Stimulated activated CD4-positive, alpha-beta T cell treated with anti-CD3 and anti-CD28 coated beads, Interleukin-1b, Interleukin-23, amount 100 ng/mL, for 1 hour (primary cell): Measurements from ENCODE around the gene PROM2.

Source experiments
- DNase-seq, 2 donors: peaks; one replicate each; pipeline ENCODE4 v3.0.0-alpha.2; 2020; ENCODE audit warnings: low read depth in 2 of 2

Gene PROM2

DNA sequence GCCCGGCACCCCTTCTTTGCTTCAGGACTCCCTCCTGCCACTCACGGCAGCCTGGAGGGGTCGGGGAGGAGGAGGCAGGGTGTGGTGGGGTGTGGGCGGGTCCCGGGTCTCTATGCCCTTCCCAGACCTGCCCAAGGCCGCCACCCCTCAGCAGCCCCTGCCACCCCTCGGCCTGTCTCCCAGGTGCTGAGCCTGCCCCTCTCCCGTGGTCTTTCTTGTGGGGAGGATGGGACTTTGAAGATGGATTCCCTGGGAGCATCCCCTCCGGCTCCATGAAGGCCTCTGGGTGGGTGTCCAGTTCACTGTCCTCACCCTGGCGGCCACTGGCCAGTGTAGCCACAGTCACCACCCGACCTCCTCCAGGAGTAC, 46.1 kb downstream of the PROM2 start:
- DNase-seq: no peak

- no peak for DNase-seq
These were observed 46.9 kb downstream of the PROM2 start for GRCh38 chr2:95320986-95321767.

GRCh38 chr2:95323347-95324155, 49.3 kb downstream of the PROM2 start:
- DNase-seq: no peak

GRCh38 chr2:95325026-95325425, 50.8 kb downstream of the PROM2 start:
- DNase-seq: no peak

DNA sequence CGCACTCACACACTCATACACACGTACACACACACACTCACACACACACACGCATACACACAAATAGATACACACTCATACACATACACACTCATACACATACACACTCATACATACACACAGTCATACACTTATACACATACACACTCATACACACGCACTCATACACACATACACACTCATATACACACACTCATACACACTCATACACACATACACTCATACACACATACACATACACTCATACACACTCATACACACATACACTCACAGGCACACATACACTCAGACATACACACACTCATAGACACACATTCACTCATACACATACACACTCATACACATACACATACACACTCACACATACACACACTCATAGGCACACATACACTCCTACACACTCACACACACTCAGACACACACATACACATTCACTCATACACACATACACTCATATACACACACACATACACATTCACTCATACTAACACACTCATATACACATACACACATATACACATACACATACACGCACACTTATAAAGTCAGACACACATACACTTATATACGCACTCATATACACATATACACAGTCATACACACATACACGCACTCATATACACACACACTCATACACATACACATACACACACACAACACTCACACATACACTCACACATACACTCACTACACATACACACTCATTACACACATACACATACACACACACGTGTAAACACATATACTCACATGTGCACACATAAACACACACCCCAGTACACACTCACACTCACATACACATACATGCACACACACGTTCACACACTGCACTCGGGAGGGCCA, 51.6 kb downstream of the PROM2 start:
- DNase-seq: no peak

- DNase-seq: no peak
These were observed 52.3 kb downstream of the PROM2 start for GRCh38 chr2:95326433-95327140.

GRCh38 chr2:95327861-95328260, 53.6 kb downstream of the PROM2 start:
- DNase-seq: no peak

DNA sequence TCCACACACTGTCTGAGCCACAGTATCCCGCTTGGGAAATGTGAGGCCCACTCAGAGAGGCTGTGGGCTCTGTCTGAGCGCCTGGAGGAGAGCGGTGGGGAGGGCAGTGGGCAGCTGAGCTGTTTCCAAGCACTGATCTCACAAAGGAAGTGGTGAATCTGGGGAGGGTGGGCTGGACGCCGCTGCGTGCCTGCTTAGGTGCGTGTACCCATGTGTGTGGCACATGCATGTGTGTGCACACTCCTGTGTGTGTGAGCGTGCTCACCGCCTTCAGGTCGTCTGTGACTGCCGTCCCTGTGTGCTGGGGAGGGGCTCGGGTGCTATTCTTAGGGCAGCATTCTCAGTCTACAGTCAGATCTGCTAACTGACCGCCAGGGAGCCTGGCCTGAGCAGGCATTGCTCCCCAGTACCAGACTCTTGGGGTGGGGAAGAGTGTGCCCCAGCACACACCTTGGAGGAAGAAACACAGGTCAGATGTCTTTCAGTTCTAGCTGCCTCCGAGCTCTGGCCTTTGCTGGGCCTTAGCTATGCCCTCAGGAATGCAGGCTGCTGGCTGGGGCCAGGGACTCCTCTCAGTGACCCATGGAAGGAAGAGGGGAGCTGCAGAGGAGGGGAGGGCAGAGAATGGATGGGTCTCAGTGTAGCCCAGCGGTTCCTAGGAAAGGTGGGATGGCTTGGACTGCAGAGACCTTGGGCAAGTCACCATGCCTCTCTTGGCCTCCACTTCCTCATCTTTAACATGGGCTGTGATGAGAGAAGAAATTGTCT, 54.3 kb downstream of the PROM2 start:
- no peak for DNase-seq

- no peak for DNase-seq
These were observed 55.2 kb downstream of the PROM2 start for GRCh38 chr2:95329401-95329800.

DNA sequence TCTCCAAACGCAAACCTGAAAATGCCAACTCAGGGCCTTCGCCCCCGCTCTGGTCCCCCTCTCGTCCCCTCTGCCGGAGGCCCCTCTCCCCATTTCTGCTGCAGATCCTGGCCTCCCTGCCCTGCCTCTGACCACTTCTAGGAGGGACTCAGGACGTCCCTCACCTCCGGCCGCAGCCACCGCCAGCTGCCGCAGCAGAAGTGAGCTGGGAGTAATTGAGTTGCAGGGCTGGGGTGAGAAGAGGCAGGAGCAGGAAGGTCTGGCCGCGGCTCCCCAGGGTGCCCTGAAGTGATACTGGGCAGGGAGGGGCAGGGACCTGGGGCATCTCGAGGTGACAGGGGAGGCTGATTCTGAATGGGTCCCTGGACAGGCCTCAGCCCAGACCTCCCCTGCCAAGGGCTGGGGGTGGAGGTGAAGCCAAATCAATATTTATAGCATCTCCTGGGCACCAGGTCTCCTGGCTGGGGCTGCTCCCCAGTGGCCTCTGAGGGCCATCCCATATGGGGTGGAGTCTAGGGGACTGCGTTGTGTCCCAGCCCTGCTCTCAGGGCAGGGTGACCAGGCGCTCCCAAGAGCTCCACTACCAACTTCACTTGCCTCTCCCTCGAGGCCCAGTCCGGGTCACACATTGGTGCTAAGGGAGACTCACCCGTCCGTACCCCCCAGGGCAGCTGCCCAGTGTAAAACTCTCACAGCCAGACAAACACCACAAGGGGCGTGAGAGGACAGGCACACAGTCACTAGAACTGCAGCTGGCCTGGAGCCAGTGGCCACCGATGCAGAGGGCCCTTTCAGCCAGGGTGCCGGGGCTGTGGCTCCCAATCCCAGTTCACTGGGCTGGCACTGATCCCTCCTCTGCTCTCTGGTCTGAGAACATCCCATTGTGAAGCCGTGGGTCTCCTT, 55.9 kb downstream of the PROM2 start:
- DNase-seq: no peak

DNA sequence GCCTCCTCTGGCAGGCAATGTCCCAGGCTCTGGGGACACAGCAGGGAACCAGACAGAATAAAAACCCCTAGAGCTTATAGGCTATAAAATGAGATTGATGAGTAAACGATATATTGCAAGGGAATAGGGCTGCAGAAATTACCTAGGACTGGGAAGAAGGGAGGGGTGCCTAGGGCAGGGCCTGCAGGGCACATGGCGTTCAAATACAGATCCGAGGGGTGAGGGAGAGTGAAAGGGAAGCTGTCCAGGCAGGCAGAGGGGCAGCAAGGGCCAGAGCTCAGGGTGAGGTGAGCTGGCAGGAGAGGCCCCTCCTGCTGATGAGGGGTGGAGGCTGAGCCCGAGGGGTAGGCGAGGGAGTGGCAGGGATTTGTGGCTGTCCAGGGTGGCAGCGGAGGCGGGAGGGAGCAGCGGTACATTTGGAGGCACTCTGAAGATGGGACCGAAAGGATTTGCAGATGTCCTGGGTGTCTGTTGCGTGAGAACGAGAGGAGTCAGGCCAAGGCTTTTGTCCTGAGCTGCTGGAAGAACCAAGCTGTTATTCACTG, 56.6 kb downstream of the PROM2 start:
- DNase-seq: no peak

- no peak for DNase-seq
These were observed 57.4 kb downstream of the PROM2 start for GRCh38 chr2:95331606-95332005.

GRCh38 chr2:95332036-95332435, 57.8 kb downstream of the PROM2 start:
- no peak for DNase-seq

GRCh38 chr2:95333056-95333455, 58.8 kb downstream of the PROM2 start:
- DNase-seq: no peak

- DNase-seq: no peak
These were observed 59.7 kb downstream of the PROM2 start for GRCh38 chr2:95333888-95334338.

- DNase-seq: no peak
These were observed 60.8 kb downstream of the PROM2 start for GRCh38 chr2:95334916-95335641.

GRCh38 chr2:95336406-95336805, 62.2 kb downstream of the PROM2 start:
- DNase-seq: no peak

- DNase-seq: no peak
These were observed 63.6 kb downstream of the PROM2 start for GRCh38 chr2:95337829-95338228.
